GM10248 (cell line): ENCODE data around the gene TSNAXIP1.

ENCODE experiments used
- CTCF ChIA-PET: fragments of 300-600 bp; sonication (Branson Sonifier 250); formaldehyde crosslinking; extraction: SDS; loops from one replicate; lab custom pipeline; 2021; ENCODE audit warnings: antibody characterized with exemption; lab: Yijun Ruan, JAX
- POLR2A ChIA-PET: fragments of 350-650 bp; sonication (Branson Sonifier 250); formaldehyde crosslinking; extraction: SDS; loops from one replicate; lab custom pipeline; 2020; ENCODE audit warnings: antibody characterized with exemption; lab: Yijun Ruan, JAX
- DNase-seq: peaks from one replicate; pipeline ENCODE4 v3.0.0; 2012; ENCODE audit errors: extremely low spot score
- TF ChIP-seq, protein P1 (sequence below): IDR thresholded peaks from 2 replicates; pipeline ENCODE4 v1.5.1; 2012; ENCODE audit warnings: mild to moderate bottlenecking, low read depth; ENCODE audit errors: extremely low read depth, missing control alignments, control extremely low read depth

TSNAXIP1 gene

DNA sequence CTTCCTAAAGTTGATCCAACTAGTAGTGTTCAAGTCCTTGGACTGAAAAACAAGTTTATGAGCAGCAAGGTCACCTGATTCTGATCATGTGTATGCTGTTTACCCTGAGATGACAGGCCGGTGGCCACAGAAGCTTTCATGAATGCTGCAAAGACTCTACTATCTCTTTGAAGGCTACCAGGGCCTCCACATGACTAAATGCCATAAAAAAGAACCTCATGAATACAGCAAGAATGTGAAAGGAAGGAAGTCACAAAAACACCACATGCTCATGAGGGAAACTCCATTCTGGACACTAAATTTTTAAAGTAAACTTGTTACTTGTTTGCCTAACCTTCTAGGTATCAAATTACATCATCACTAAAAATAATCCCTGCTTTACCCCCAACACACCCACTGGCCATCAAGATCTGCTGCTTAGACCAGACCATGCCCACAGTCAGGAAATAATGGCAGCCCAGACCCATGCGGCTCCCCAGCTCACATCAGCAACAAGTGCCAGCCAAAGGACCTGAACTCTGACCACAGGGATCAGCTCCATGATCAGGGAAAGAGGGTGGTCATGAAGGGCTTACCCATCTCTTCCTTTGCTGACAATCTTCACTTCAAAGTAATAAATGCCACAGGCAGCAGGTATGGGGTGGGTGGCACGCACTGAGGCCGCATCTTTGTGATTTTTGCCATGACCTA, 1.7 kb upstream of the TSNAXIP1 start:
- TF ChIP-seq, protein P1, sequence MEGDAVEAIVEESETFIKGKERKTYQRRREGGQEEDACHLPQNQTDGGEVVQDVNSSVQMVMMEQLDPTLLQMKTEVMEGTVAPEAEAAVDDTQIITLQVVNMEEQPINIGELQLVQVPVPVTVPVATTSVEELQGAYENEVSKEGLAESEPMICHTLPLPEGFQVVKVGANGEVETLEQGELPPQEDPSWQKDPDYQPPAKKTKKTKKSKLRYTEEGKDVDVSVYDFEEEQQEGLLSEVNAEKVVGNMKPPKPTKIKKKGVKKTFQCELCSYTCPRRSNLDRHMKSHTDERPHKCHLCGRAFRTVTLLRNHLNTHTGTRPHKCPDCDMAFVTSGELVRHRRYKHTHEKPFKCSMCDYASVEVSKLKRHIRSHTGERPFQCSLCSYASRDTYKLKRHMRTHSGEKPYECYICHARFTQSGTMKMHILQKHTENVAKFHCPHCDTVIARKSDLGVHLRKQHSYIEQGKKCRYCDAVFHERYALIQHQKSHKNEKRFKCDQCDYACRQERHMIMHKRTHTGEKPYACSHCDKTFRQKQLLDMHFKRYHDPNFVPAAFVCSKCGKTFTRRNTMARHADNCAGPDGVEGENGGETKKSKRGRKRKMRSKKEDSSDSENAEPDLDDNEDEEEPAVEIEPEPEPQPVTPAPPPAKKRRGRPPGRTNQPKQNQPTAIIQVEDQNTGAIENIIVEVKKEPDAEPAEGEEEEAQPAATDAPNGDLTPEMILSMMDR = no peak
- CTCF ChIA-PET = interaction anchor here (2.9 kb wide), 1 partner anchor 284 kb away, joined by 8 read pairs; no protein-coding TSS in a partner anchor
- DNase-seq = no peak
- POLR2A ChIA-PET = no interaction called here

DNA sequence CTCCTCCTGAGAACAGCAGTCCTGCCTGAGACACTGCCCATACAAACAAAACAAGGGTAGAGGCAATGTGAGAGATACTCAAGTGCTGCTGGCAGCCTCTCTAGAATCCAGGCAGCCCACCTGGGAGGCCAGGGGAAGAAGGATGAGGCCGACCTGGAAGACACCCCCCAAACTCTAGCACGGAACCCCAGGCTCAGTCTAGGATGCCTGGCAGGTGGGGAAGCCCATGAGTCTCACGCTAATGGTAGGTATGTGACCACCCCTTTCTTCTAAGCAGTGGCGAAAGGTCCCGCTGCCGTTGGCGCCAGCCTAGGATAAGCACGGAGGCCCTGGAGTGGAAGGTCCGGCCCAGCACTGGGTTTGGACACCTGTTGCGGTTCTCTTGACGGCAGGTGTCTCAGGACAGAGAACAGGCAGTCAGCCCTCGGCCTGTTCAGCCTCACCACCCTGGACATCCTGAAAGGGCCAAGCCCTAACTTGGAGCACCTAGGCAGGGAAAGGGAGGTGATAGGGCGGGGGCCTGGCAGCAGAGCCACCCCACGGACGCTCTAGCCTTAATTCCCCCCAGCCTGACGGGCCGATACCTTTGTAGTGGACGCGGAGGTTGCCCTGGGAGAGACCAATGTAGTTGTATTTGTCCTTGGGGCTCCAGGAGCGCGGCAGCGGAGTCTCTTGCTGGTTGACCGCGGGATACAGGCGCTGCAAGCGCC, 816 bp upstream of the TSNAXIP1 start:
- ChIA-PET CTCF (interaction anchor here (0.8 to 3.0 kb wide), 6 partner anchors 9 to 285 kb away, joined by 4 to 58 read pairs (median 8); no protein-coding TSS in a partner anchor), POLR2A (interaction anchor here (0.5 to 1.3 kb wide), 4 partner anchors 22 to 294 kb away, joined by 3 to 6 read pairs (median 3); partner anchors contain the start of gene GFOD2)
- TF ChIP-seq, protein P1 = no peak
- DNase-seq = no peak

DNA sequence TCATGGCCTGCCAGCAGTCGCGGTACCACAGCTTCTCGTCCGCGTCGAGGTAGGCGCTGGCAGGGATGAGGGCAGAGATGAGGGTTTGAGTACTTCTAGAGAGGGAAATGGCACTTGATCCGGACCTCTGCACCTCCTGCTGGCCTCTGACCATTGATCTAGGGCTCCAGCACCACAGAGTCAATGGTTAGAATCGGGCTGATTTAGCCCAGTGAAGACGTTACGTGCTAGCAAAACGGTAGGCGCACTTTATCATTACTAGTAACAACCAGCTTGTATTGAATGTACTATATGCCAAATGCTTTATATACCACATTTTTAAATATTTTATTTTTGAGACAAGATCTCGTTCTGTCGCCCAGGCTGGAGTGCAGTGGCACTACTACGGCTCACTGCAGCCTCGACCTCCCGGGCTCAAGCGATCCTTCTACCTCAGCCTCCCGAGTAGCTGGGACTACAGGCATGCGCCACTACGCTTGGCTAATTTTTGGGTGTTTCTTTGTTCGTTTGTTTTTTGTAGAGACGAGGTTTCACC, 526 bp downstream of the TSNAXIP1 start:
- TF ChIP-seq, protein P1 = no peak
- POLR2A ChIA-PET = interaction anchor here (1.1 to 1.3 kb wide), 2 partner anchors 21 to 88 kb away, joined by 3 to 6 read pairs; partner anchors contain the start of gene GFOD2
- CTCF ChIA-PET = interaction anchor here (0.7 to 3.0 kb wide), 10 partner anchors 9 to 287 kb away, joined by 3 to 58 read pairs (median 4); partner anchors contain the start of gene DPEP2NB
- DNase-seq = no peak

DNA sequence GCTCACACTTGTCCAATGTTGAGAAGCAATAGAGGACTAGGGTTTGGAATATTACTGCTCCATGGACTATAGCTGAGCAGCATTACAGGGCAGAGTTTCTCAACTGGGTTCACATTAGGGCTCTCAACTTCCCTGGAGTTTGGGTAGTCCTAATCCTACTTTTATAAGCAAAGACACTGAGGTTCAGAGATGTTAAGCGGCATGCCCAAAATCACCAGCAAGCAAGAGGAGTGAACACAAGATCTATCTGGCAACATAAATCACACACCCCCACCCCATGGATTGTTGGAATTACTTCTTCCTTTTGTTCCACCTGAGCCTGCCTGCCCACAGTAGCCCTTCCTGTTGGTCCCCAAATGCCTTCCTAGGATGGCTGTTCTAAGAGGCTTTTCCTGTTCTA, 5.2 kb downstream of the TSNAXIP1 start:
- ChIA-PET CTCF (interaction anchor here (9.6 kb wide), 1 partner anchor 17 kb away, joined by 159 read pairs; no protein-coding TSS in a partner anchor), POLR2A (no interaction called here)
- TF ChIP-seq, protein P1 = no peak
- no peak for DNase-seq

DNA sequence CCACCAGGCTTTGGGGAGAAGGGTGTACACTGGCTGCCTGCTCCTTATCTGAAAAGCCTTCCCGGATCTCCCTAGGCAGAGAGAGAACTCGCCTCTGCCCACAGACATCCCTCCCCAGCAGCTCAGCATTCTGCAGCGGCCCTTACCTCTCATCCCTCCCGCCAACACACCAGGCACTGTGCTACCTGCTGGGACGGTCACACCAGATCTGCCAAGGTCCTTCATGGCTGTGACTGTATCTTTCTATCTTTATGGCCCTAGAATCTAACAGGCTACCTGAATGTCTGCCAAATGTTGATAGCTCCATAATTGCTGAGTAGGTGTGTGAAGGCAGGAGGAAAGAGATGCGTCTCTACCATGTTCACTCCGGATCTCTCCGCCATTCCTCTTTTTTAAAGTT, 7.9 kb downstream of the TSNAXIP1 start:
- POLR2A ChIA-PET = no interaction called here
- no peak for DNase-seq
- TF ChIP-seq, protein P1 = no peak
- CTCF ChIA-PET = interaction anchor here (1.3 to 9.6 kb wide), 10 partner anchors 12 to 294 kb away, joined by 3 to 159 read pairs (median 22); no protein-coding TSS in a partner anchor
